NCI-H82 (cell line): Measurements from ENCODE around the gene ADGRD1.

ENCODE experiments used
- DNase-seq: peaks from one replicate; lab custom pipeline; 2025; lab: John Stamatoyannopoulos, UW

ADGRD1 gene

DNA sequence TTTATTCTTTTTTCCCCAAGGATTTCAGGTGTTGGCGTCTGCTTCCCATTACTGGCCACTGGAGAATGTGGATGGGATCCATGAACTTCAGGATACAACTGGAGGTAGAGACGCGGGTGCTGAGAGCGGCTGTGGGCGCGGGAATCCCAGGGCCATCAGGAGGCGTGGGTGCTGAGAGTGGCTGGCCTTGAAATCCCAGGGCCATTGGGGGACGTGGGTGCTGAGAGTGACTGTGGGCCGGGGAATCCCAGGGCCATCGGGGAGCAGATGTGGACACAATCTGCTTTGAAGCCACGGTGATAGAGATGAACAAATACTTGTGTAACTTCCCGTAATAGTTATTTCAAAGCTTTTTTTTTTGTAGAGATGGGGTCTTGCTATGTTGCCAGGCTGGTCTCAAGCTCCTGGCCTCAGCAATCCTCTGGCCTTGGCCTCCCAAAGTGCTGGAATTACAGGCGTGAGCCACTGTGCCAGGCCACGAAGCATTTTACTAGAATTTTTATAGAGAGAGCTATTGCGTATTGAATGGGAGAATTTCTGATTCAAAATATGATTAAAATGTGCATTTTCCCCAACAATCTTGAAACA lies 12.8 kb downstream of the ADGRD1 start:
- DNase-seq = no peak

DNA sequence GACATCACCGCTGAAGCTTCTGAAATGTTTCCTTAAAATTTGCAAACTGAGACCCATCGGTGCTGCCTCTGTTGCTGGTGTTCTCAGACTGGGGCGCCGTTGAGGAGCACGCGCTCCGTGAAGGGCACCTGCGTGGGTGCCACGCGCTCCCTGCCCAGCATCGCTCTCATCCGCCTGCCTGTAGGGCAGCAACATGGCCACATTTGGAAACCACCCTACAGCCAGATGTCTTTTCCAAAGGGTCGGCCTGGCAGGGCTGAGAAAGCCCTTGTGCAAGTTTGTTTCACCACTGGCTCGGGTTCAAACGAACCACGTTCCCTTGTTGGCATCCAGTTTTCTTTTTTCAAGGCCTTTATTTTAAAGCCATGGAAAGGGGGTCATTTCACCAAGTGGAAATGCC lies 13.9 kb downstream of the ADGRD1 start:
- DNase-seq = no peak

DNA sequence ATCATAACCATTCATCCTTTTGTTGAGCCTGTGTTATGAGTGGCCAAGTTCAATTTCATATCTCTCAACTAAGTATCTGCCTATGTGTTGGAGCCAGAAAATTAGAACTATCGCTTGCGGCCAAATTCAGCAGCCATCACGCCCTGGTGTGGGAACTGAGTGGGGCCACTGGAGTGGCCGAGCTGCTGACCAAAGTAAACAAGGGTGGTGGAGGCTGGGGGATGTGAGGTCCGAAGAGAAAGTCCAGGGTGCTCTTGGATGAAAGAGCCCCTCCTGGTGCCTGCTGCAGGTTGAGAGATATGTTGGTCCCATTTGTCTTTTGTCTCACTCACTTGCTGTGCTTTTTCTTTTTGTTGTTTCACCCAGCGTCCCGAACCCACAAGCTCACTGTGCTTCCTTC lies 14.9 kb downstream of the ADGRD1 start:
- no peak for DNase-seq

DNA sequence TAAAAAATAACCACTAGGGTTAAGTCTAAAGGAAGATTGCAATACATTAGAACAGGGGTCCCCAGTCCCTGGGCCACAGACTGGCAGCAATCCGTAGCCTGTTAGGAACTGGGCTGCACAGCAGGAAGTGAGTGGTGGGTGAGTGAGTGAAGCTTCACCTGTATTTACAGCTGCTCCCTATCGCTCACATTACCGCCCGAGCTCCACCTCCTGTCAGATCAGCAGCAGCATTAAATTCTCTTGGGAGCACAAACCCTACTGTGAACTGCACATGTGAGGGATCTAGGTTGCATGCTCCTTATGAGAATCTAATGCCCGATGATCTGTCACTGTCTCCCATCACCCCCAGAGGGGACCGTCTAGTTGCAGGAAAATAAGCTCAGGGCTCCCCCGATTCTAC lies 15.5 kb downstream of the ADGRD1 start:
- DNase-seq = no peak

DNA sequence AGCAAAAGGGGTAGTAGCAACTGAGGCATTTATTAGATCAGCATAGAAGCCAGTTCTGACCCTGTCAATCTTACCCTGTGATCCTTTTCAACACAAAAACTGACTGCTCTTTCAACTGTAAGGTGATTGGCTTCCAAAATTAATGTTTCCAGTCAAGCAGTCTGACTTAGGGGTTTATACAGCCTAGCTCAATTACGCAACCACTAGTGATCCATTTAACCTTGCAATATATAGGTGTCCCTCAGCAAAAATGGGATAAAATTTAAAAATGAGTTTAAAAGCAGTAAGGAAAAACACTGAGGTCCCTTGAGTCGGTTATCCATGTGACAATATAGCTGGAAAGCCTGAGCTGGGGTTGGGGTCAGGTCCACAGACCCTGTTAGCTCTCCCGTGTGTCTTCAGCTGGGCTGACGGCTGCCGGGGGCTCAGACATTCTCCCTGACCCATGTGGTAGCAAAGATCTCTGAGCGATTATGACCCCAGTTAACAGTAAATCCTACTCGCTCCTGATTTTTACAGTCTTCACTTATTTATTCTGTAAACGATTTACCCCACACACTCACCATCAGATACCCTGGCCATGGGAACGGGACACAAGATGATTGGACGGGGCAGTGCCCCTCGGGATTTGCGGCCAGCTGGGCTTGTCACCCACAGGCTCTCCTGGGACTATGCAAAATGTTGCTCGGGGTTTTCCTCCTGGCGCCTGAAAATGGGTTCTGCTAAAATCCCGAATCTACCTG lies 16.6 kb downstream of the ADGRD1 start:
- peak; percentile 14 for DNase-seq

DNA sequence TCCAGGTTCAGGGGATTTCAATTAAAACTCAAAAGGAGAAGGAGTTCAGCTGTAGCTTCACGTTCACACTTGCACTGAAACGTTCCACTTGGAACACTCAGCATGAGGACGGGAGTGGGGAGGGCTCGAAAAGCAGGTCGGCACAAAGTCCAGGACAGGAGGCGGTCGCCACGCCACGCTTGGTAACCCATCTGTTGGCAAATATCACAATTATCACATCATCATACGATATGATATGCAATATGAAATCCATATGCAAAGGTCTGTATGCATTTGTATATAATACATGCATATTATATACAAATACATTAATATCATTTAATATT lies 17.2 kb downstream of the ADGRD1 start:
- no peak for DNase-seq

DNA sequence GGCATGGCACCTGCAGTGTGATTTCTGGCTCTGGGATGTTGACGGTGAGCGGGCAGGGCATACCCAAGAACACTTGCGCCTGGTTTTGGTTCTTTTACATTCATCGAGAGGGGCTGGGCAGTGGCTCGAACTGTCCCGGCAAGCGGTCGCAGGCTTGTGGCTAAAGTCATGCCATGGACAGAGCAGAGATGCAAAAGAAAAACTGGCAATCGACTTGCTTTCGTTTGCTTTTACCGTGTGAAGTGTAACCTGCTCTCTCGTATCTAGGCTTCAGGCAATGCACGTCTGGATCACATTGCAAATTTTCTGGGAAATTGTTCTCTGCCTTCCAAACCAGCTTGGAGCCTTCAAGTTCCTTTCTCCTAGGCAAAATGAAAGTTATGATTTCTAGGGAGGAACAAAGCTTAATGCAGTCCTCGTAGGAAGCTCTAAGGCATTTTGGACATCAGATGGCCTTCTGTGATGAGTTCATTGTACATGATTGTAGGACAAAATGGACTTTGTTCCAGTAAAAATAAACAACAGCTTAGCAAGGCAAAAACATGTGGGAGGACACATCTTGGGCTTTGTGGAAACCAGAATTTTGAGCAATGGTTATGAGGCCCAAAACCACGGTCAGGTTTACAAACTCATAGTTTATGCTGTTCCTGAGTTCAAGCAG lies 18.3 kb downstream of the ADGRD1 start:
- DNase-seq = no peak

DNA sequence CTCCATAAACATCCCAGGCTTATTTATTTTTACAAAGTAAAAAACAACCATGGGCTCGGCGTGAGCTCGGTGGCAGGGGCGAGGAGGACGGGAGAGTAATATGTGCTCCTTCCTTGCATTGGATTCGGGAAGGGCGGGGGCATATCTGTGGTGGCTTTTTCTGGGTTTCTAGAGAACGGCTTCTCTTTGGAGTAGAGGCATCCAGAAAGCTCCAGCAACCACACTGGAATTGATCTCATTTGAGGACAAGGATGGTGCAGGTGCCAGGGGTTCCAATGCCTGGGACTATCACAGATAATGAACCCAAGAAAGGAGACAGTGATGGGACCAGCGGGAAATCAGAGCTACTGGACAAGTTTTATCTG lies 18.9 kb downstream of the ADGRD1 start:
- no peak for DNase-seq

DNA sequence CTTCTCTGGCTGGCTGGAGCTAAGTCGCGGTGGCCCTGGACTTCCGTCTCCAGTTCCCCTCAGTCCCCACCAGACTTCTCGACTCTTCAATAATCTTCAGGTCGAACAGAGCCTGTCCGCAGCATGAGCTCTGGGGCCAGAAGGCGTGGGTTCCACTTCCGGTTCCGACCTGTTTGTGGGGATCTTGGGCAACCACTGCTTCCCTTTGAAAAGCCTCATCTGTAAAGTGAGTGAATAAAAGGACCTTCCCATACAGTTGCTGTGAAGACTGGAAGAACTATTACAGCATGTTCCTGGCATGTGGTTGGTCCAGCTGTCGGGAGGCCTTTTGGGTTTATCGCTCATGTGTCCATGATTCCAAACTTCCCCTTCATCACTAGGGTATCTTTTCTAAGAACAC lies 19.4 kb downstream of the ADGRD1 start:
- DNase-seq = no peak

DNA sequence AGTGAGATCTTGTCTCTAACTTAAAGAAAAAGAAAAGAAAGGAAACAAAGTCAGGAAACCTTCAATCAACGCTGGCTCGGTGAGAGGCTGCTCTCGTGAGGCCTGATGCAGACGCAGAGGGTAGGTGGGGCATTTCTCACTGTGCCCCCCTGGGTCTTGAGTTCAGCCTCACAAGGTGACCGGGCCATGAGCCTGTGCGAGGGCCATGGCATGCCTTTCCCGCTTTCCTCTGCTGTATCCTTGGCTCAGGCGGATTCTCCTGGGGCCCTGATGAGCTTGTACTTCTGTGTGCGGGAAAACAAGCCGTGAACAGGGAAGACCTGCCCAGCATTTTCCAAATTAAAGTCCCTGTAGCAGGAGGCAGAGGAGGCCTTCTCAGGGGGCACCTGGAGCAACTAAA lies 20.2 kb downstream of the ADGRD1 start:
- DNase-seq = no peak

DNA sequence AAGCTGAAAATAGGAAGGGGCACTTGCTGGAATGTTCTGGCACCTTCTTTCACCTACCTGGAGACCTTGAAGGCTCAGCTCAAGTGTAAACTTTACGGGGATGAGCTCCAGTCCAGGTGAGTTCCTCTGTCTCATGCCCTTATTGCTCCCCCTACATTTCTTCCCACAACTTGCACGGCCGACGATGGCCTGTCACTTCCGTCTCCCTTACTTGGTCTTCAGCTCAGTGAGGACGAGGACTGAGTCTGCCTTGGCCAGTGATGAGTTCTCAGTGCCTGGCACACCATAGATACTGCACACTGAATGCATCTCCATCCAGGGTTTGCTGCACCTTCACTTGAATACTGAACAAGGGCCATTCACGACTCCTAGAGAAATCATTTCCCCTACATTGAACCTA lies 21.4 kb downstream of the ADGRD1 start:
- DNase-seq = no peak

DNA sequence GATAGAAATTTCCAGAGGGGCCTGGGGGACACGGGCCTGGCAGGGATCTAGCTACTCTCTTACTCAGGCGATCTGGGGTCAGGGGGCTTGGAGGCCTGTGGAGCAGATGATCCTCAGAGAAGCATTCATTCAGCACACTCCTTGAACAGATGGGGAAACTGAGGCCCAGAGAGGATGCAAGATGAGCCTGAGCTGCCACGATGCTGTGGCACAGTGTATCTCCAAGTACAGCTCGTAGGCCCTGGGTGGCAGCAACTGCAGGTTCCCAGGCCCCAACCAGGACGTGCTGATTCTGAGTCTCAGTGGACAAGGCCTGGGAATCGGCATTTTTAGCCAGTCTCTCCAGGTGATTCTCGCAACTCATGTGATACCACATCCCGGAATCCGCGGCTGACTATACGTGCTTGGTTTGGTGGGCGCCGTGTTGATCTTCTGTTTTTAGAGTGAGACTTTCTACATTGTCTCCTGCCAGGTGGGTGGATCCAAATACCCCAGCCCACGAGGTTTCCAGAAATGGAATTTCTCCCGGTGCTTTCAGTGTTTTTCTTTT lies 22.5 kb downstream of the ADGRD1 start:
- no peak for DNase-seq

DNA sequence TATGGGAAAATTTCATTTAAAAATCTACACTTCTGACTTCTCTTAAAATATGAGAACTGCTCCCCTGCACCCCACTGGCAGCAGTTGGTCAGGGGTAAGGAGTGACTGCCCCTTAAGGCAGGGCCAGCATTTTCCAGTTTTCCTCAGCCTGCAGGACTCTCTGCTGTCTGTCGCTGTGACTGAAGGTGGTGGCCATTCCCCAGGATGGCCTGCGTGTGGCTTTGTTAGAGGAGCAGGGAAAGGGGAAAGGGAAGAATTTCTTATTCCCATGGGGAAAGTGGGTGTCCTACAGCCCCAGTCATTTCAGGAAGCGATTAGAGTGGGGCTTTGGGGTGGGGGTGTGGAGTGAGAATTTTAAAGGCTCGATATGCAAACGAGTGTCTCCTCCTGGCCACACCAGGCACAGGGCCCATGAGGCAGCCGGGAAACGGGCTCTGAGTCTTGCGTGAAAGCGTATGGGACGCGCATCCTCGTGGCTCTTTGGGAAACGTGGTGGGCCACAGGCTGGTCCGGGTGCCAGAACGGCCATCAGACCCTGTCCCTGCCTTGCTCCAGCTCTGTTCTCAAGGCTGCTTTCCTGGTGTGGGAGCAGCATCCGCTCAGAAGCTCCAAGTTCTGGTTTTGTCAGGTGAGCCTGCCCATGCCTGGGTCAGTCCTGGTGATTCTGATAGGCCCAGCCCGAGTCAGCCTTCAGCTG lies 23.5 kb downstream of the ADGRD1 start:
- DNase-seq = no peak

DNA sequence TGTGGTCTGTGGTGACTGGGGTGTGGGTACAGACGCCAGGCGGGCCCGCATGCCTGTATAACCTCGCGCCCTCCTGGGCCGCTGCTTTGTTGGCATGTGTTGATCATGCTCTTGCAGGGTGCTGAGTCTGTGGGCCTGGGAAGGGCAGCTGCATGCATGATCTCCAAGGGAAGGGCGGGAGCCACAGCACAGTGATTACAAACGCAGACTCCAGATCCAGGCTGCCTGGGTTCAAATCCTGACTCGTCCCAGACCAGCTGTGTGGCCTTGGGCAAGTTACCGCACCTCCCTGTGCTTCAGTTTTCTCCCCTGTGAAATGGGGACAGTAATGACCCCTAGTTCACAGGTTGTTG lies 24.0 kb downstream of the ADGRD1 start:
- DNase-seq = no peak

DNA sequence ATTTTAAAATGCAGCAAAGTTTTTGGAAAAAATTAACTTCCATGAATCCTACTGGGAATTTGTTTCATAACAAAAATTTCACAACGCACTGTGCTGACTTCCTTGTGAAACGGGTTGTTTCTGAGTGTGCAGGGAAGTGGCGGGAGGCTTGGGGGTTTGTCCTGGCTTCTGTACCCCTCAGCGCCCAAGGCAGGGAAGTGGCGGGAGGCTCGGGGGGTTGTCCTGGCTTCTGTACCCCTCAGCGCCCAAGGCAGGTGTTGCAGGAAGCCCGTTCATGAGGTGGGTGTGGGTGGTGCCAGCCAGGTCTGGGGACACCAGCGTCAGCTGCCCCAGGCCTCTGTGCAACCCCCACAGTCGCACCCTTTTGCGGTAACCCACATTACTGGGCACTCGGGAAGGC lies 25.1 kb downstream of the ADGRD1 start:
- DNase-seq = no peak

DNA sequence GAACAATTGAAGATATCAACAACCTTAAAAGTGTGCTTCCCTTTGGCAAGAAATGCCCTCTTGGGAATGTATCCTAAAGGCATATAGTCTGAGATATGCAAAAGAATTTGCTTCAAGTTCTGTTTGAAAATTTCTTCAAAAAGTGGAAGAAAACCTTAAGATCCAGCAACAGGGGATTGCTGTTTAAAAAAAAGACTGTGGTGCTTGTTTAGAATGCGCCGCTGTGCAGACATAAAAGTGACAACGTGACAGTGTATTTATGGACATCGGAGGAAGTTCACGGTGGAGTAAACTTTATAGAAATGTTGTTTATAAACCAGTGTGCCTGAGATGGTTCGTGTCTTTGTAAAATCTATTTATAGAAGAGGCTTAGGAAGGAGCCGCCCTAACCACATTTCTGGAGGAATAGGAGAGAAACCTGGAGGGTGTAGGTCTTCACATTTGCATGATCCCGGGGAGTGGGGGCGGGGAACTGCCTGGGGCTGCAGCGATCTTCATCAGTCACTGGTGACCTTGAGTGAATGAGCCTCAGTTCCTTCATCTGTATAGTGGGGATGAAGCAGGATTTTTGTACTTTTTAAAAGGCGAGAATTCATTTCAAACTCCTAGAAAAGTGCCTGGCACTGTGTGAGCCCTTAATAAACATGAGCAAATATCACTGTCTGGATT lies 27.5 kb downstream of the ADGRD1 start:
- no peak for DNase-seq

DNA sequence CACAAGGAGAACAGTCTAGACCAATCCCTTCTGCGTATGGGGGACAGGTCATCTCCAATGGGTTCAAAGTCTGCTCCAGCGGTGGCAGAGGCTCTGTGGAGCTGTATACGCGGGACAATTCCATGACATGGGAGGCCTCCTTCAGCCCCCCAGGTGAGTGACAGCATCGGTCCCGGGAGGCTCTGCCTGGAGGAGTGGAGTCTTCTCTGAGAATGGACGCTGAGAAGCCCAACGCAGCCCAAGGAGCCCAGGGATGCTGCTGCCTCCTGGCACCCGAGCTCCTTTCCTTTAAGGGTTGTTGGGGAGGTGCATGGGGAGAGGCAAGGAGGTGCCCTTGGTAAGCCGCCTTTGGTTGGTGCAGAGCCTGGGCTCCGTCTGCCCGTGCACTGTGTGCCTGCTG lies 28.2 kb downstream of the ADGRD1 start:
- DNase-seq = no peak

DNA sequence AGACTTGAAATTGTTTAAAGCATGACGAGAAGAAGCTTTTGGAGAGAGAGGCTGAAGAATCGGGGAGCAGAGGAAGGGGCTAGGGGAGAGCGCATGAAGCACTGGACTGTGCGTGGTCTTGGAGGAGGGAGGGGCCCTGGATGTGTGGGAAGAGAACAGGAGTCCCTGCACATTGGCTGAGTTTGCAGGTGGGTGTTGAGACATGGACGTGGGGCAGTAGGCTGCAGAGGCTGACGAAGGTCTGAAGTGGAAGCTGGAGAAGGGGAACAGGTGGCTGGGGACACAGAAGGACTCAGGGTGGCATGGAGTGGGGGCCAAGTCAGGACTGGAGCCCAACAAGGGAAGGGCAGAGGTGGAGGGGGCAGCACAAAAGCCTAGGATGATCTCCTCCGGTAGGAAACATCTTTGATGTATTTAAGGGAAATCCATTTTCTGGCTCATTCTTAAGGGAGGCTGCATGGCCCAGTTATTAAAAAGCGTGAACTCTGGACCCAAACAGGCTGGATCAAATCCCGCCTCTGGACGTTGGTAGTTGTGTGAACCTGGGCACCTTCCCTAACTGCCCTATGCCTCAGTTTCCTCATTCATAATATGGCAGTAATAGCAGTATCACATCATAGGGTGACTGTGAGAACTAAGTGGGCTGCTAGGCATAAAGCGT lies 29.0 kb downstream of the ADGRD1 start:
- no peak for DNase-seq

DNA sequence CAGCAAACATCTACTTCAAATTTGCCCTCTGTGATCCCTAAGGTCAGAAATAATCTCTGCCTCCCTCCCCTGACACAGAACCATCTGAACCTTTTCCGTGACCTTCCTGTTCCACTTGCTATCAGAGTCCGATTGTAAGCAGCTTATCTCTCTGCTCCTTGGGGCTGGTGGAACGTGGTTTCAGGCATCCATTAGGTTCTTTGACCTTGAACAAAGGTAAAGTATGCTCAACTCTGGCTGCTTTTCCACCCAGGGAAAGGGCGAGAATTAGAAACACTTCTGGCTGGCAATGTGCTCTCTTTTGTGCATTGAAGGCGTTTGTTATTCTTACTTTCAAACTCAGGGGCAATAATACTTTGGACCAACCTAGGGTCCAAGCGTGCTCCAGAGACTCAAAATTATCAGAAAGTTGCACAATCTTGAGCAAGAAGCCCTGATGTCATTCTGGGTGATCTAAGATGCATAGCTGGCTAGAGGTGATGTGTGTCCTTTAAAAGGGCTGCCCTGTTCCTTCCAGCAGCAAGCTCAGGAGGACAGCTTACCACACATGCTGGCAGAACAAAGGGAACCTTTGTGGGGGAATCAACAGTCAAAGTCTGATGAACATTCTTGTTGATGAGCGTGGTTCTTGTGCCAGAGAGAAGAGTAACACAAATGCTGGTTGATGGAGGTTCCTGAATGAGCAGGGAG lies 29.8 kb downstream of the ADGRD1 start:
- DNase-seq = no peak

DNA sequence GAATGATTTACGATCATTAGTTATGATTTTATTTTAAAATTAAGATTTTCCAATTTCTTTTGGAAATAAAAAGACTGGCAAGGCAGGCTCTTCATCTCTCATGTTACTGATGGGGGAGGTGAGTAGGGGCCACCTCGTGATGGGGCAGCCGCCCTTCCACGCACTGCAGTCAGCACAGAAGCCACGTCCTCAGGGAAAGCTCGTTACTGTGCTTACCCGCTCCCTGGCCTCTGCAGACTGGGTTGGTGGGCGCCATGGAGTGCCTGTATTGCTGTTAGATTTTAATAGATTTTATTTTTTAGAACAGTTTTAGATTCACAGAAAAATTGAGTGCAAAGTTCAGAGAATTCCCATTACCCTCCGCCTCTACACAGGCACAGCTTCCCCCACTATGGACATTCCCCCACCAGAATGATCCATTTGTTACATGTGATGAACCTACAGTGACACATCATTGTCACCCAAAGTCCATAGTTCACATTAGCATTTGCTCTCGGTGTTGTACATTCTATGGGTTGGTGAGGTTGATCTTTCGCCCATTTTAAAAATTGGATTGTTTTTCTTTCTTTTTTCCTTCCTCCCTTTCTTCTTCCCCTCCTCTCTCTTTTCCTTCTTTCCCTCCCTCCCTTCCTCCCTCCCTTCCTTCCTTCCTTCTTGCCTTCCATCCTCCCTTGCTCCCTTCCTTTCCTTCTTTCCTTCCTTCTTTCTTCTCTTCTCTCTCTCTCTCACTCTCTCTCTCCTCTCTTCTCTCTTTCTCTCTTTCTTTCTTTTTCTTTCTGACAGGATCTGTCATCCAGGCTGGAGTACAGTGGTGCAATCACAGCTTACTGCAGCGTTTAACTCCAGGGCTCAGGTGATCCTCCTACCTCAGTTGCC lies 30.7 kb downstream of the ADGRD1 start:
- DNase-seq = no peak
